NCI-H526 (cell line): ENCODE measurements around the gene SPOUT1.
A peak's percentile ranks its signal among the peaks of the same experiment; 100 is the strongest.
"Not testable (repeated sequence)": the region's sequence is repeated elsewhere in the genome, so short reads cannot be mapped to it uniquely, and the experiment has no call there.

Experiments
- DNase-seq, 2 experiments: peaks; one replicate each; lab custom pipeline; 2025; lab: John Stamatoyannopoulos, UW

The SPOUT1 gene, protein sequence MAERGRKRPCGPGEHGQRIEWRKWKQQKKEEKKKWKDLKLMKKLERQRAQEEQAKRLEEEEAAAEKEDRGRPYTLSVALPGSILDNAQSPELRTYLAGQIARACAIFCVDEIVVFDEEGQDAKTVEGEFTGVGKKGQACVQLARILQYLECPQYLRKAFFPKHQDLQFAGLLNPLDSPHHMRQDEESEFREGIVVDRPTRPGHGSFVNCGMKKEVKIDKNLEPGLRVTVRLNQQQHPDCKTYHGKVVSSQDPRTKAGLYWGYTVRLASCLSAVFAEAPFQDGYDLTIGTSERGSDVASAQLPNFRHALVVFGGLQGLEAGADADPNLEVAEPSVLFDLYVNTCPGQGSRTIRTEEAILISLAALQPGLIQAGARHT

GRCh38 chr9:128829477-128830251, at the start of gene SPOUT1:
TSS of gene SPOUT1 (minus strand) at chr9:128829794. CDS start at chr9:128829780, 14 bp downstream.
- peak; percentile 77 to 91 for DNase-seq

DNA sequence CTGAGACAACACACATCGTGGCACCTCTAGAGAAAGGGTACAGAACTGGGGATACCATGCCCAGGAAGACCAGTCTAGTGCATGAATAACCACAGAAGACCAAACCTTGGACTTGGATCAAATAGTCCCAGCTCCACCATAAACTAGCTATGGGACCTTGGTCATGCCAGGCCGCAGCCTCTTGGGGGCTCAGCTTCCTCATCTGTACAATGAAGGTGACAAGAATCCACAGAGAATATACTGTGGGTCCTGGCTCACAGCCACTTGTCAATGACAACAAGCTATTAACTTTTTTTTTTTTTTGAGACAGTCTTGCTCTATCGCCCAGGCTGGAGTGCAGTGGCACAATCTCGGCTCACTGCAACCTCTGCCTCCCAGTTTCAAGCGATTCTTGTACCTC, 48.3 kb upstream of the SPOUT1 start:
- no peak for DNase-seq

DNA sequence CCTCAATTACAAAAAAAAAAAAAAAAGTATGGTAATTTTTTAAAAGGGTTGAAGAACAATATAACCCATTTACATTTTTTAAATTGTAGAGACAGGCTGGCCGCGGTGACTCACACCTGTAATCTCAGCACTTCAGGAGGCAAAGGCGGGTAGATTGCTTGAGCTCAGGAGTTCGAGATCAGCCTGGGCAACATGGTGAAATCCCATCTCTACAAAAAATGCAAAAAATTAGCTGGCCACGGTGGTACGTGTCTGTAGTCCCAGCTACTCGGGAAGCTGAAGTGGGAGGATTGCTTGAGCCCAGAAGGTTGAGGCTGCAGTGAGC, 41.3 kb upstream of the SPOUT1 start:
- DNase-seq: not testable (repeated sequence)

- no peak for DNase-seq
These were observed 40.7 kb upstream of the SPOUT1 start for GRCh38 chr9:128870128-128870940.

DNA sequence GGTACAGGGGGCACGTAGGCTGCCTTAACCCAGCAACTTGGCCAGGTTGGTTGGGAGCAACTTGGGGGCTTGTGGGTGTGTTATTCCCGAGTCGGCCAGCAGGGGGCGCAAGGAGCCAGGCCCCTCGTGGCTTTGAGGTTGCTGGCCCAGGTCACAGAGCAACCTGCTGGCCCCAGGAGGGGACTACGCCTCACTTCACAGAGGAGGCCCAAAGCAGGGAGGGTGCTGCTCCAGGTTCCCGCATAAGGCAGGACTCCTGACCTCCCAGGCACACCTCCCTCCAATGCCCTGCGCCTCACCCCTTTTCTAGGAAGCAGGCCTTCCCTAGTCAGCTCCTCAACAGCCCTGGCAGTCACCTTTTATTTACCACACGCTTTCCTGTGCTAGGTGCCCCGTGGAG, 34.1 kb upstream of the SPOUT1 start:
- peak; percentile 14 to 68 for DNase-seq

- no peak for DNase-seq
These were observed 32.8 kb upstream of the SPOUT1 start for GRCh38 chr9:128862401-128862851.

DNA sequence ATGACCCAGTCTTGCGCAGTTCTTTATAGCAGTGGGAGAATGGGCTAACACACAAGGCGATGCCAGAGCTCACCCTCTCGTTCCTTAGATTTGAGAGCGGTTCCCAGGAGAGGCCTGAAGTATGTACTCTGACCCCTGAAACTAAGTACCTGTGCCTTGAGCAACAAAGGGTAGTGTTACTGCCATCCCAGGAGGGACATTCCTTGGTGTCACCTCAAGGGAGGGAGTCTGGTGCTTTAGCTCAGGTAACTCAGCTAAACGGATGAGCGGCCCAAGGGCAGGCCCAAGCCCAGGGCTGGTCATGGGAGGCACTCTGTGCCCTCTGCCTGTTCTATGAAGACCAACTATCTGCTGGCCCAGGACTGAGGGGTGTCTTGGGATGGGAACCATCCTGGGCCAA, 31.9 kb upstream of the SPOUT1 start:
- DNase-seq: no peak

DNA sequence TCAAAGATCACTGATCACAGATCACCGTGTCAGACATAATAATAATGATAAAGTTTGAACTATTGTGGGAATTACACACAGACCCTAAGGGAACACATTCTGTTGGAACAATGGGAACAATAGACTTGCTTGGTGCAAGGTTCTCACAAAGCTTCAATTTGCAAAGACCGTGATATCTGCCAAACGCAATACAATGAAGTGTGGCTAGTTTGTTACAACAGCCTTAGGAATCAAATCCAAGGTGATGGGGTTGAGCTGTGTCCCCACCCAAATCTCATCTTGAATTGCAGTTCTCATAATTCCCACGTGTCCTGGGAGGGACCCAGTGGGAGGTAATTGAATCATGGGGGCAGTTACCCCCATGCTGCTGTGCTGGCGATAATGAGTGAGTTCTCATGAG, 31.3 kb upstream of the SPOUT1 start:
- no peak for DNase-seq

GRCh38 chr9:128858476-128858875, 28.9 kb upstream of the SPOUT1 start:
- DNase-seq: not testable (repeated sequence)

GRCh38 chr9:128854454-128854853, 24.9 kb upstream of the SPOUT1 start:
- not testable (repeated sequence) for DNase-seq

- not testable (repeated sequence) for DNase-seq
These were observed 23.1 kb upstream of the SPOUT1 start for GRCh38 chr9:128852646-128853045.

- peak in 1 of 2 experiments; percentile 45 for DNase-seq
These were observed 22.4 kb upstream of the SPOUT1 start for GRCh38 chr9:128851779-128852600.

- DNase-seq: not testable (repeated sequence)
These were observed 21.4 kb upstream of the SPOUT1 start for GRCh38 chr9:128851024-128851423.

DNA sequence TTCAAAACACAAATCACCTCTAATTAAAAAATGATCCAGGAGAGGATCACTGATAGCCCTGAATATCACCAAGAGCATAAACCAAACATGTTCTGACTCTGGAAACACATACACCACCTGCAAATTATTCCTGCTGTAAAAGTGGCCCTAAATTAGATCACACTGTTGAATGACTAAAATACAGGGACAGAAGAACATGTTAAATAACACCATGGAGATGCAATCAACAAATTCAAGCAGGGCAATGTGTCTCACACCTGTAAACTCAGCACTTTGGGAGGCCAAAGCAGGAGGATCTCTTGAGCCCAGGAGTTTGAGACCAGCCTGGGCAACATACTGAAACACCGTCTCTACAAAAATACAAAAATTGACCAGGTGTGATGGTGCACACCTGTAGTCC, 18.2 kb upstream of the SPOUT1 start:
- no peak for DNase-seq

DNA sequence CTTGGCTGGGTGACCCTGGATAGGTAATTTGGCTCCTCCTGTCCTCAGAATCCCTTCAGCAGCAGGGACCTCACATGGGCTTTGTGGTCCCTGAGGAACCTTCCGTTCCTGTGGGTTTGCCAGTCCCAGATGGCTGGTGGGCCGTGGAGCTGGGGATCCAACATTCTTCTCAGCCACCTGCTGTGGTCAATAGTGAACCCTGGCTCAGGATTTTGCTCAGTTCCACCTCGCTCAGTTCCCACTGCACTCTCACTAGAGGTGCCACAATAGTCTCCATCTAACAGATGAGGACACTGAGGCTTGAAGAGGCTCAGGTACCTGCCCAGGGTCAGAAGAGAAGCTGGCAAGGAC, 17.1 kb upstream of the SPOUT1 start:
- DNase-seq: no peak

DNA sequence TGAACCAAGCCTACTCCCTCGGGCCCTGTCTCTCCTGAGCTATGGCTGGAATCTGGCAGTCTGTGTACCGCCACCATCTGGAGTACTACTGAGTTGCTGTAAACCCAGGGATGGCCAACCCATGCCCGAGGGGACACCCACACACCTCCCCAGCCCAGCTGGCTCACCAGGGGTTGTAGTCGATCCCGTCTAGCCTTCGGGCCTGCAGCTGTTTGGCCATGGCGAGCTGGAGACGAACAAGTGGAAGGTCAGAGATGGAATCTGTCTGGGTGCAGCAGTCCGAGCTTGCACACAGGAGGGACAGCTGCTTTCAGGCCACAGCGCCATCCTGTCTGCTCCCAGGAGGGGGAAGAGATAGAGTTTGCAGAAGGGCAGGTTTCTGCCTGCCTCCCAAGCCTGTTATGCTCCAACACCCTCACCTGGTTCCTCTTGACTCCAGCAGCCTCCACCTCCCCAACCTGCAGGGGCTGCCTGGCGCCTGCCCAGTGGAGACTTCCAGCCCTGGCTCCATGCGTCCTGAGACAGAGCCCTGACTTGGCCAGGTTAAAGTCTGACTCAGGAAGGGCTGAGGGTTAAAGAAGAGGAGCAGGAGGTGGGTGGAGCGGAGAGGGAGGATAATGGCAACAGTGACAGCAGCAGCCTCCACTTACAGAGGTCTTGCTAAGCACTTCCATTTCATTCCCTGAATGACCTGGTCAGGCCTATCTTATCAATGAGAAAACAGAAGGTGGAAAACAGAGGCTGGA, 15.8 kb upstream of the SPOUT1 start:
- peak; percentile 55 to 79 for DNase-seq

DNA sequence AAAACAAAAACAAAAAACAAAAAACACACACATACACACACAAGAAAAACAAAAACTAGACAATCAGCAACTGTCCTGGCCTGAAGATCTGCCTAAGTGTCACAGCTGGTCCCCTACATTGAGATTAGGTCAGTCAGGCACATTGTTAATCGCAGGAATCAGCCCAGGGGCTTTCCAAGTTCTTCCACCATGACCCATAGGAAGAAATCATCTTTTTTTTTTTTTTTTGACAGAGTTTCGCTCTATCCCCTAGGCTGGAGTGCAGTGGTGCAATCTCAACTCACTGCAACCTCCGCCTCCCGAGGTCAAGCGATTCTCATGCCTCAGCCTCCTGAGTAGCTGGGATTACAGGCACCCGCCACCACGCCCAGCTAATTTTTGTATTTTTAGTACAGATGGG, 13.6 kb upstream of the SPOUT1 start:
- not testable (repeated sequence) for DNase-seq

- no peak for DNase-seq
These were observed 12.3 kb upstream of the SPOUT1 start for GRCh38 chr9:128841694-128842492.

- no peak for DNase-seq
These were observed 10.9 kb upstream of the SPOUT1 start for GRCh38 chr9:128840524-128840923.

DNA sequence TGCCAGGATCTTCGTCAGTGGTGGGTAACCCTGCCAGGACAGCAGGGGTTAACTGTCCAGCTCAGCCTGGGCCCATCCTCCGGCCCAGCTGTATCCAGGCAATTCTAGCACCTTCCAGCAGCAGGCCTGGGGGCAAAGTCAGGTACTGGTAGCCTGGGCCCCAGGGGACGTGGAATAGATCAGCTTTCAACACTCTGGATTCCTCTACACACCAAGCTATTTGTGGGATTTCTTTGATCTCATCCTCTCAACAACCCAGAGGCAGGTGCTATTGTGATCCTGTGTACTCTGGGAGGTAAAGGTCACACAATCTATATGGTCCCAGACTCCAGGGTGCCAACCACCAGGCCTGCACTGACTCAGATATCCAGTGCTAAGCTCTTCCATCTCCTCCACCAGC, 8.7 kb upstream of the SPOUT1 start:
- DNase-seq: no peak
